Lung (tissue), 12 donors: ENCODE results near the gene RRAGB. TPM values are rescaled to one million over a fixed set of nuclear protein-coding genes. Genes with fewer than 3 reads are reported as not detected.
"Not testable (repeated sequence)": the region's sequence is repeated elsewhere in the genome, so short reads cannot be mapped to it uniquely, and the experiment has no call there.

ENCODE experiments used
- ATAC-seq: fragments of 200-7000 bp; cut with Tn5 transposase; one replicate; pipeline ENCODE4 v1.9.1; 2020; ENCODE audit warnings: moderate number of reproducible peaks; ENCODE audit not compliant: insufficient read depth, low FRiP score
- DNase-seq, 3 donors: peaks; one replicate each; pipeline ENCODE4 v3.0.0-alpha.2; 2013 to 2017
- H3K27ac ChIP-seq, 2 donors: one replicate each; pipeline ENCODE4 v1.5.1; 2013; ENCODE audit warnings: mild to moderate bottlenecking in 2 of 2, moderate library complexity in 2 of 2, control low read depth in 1 of 2, inconsistent platforms in 1 of 2, low read depth in 1 of 2, low read length in 1 of 2
- H3K27me3 ChIP-seq, 3 donors: one replicate each; pipeline ENCODE4 v1.5.1; 2013; ENCODE audit warnings: low read length in 2 of 3; ENCODE audit not compliant: control insufficient read depth in 3 of 3, insufficient read depth in 3 of 3
- H3K36me3 ChIP-seq, 4 donors: one replicate each; pipeline ENCODE4 v1.5.1; 2013; ENCODE audit warnings: low read length in 4 of 4, mild to moderate bottlenecking in 1 of 4, moderate library complexity in 1 of 4; ENCODE audit not compliant: control insufficient read depth in 4 of 4, insufficient read depth in 4 of 4
- H3K4me1 ChIP-seq, 5 donors: one replicate each; pipeline ENCODE4 v1.5.1; 2013; ENCODE audit warnings: low read length in 5 of 5, mild to moderate bottlenecking in 2 of 5, moderate library complexity in 1 of 5; ENCODE audit not compliant: control insufficient read depth in 5 of 5, insufficient read depth in 5 of 5
- H3K4me3 ChIP-seq: one replicate; pipeline ENCODE4 v1.5.1; 2013; ENCODE audit warnings: mild to moderate bottlenecking, control low read depth, moderate library complexity
- H3K9ac ChIP-seq, 2 donors: one replicate each; pipeline ENCODE4 v1.5.1; 2013; ENCODE audit warnings: low read length in 2 of 2, control low read depth in 1 of 2; ENCODE audit not compliant: insufficient read depth in 1 of 2
- H3K9me3 ChIP-seq, 4 donors: one replicate each; pipeline ENCODE4 v1.5.1; 2013; ENCODE audit warnings: low read length in 3 of 4, mild to moderate bottlenecking in 1 of 4, moderate library complexity in 1 of 4; ENCODE audit not compliant: control insufficient read depth in 4 of 4, insufficient read depth in 3 of 4
- WGBS, 2 donors: extraction: QIAGEN DNeasy Blood & Tissue Kit; methylation state at CpG; one replicate each; pipeline ENCODE4 v1.1.7; 2013; 5-methylcytosine and 5-hydroxymethylcytosine counted together
- polyA plus RNA-seq, 2 donors: library from polyadenylated mRNA; stranded (reverse); fragments of 200-250 nt; gene quantifications; one replicate each; pipeline ENCODE4 v1.2.1, GENCODE V29; 2013
- total RNA-seq, 2 donors: library from RNA; depleted of rRNA in 1 of 2; stranded (reverse); fragments of >200 nt in 1 of 2; gene quantifications; one replicate each; pipeline ENCODE4 v1.2.1, GENCODE V29; 2014 to 2021
- TF ChIP-seq, protein P1 (sequence below): IDR thresholded peaks from 2 replicates; pipeline ENCODE4 v1.5.1; 2012; ENCODE audit warnings: mild to moderate bottlenecking; ENCODE audit errors: control extremely low read depth, extremely low read depth
- donor health status: control.
- donor health status: control.
- donor health status: Bipolar disorder and iron deficiency.
- donor health status: healthy.
- donor health status: DM: yes; HTN: yes; CAD: no.

The RRAGB gene
- total and polyA plus RNA-seq, 4 donors: 13.0 to 44.9 (median 16.2) TPM

DNA sequence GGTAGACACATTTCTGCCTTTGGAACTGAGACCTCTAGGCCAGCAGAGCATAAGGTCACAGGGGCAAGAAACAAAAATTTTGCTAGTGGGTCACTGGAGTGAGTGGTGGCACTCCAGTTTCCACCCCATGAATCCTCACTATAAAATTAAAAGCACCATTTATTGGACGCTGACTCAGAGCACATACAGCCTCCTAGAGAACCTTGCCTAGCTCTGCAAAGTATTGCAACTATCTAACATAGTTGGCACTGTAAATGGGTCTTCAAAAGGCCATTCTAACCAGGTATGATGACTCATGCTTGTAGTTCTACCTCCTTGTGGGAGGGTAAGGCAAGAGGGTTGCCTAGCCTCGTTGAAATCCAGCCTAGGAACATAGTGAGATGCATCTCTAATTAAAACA, 25.1 kb downstream of the RRAGB start:
- no peak for ATAC-seq
- no peak overlapping the region for H3K9ac ChIP-seq
- H3K36me3 ChIP-seq: peaks cover 0 to 16% (median 12%) of the 10 kb centered on the region in 4 donors
- 62 to 100% methylated on average over 2 of the region's 2 CpGs for WGBS, 2 donors
- TF ChIP-seq, protein P1, sequence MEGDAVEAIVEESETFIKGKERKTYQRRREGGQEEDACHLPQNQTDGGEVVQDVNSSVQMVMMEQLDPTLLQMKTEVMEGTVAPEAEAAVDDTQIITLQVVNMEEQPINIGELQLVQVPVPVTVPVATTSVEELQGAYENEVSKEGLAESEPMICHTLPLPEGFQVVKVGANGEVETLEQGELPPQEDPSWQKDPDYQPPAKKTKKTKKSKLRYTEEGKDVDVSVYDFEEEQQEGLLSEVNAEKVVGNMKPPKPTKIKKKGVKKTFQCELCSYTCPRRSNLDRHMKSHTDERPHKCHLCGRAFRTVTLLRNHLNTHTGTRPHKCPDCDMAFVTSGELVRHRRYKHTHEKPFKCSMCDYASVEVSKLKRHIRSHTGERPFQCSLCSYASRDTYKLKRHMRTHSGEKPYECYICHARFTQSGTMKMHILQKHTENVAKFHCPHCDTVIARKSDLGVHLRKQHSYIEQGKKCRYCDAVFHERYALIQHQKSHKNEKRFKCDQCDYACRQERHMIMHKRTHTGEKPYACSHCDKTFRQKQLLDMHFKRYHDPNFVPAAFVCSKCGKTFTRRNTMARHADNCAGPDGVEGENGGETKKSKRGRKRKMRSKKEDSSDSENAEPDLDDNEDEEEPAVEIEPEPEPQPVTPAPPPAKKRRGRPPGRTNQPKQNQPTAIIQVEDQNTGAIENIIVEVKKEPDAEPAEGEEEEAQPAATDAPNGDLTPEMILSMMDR: no peak
- no peaks in the 10 kb centered on the region for H3K27me3 ChIP-seq
- H3K4me3 ChIP-seq: no peak overlapping the region
- DNase-seq: no peak
- H3K4me1 ChIP-seq: no peaks in the 10 kb centered on the region
- H3K9me3 ChIP-seq: peaks cover 0 to 2% (median 0%) of the 10 kb centered on the region in 4 donors
- H3K27ac ChIP-seq: no peak overlapping the region

DNA sequence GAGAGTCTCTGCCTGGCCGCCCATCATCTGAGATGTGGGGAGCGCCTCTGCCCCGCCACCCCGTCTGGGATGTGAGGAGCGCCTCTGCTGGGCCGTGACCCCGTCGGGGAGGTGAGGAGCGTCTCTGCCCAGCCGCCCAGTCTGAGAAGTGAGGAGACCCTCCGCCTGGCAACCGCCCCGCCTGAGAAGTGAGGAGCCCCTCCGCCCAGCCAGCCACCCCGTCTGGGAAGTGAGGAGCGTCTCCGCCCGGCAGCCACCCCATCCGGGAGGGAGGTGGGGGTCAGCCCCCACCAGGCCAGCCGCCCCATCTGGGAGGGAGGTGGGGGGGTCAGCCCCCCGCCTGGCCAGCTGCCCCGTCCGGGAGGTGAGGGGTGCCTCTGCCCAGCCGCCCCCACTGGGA, 30.9 kb downstream of the RRAGB start:
- H3K27ac ChIP-seq, ATAC-seq, H3K9ac ChIP-seq, H3K27me3 ChIP-seq, DNase-seq, H3K4me1 ChIP-seq, H3K9me3 ChIP-seq, H3K4me3 ChIP-seq: not testable (repeated sequence)
- WGBS, 2 donors: 90 to 93% methylated on average over 10 to 24 of the region's 24 CpGs
- peaks cover 7 to 13% (median 11%) of the 10 kb centered on the region in 4 donors for H3K36me3 ChIP-seq

- no peaks in the 10 kb centered on the region for H3K27me3 ChIP-seq
- 72 to 92% methylated on average over 1 of the region's 1 CpG for WGBS, 2 donors
- DNase-seq: no peak
- H3K27ac ChIP-seq: no peak overlapping the region
- H3K9ac ChIP-seq: no peak overlapping the region
- ATAC-seq: no peak
- H3K9me3 ChIP-seq: no peaks in the 10 kb centered on the region
- TF ChIP-seq, protein P1: no peak
- H3K4me1 ChIP-seq: no peaks in the 10 kb centered on the region
- H3K4me3 ChIP-seq: no peak overlapping the region
- H3K36me3 ChIP-seq: peaks cover 7 to 11% (median 8%) of the 10 kb centered on the region in 4 donors
Measured at GRCh38 chrX:55750256-55750655, 32.7 kb downstream of the RRAGB start.

- Histone ChIP-seq H3K27ac (no peak overlapping the region), H3K36me3 (peaks cover 1 to 7% (median 4%) of the 10 kb centered on the region in 4 donors), H3K9ac (no peak overlapping the region), H3K4me1 (no peaks in the 10 kb centered on the region), H3K4me3 (no peak overlapping the region), H3K9me3 (no peaks in the 10 kb centered on the region), H3K27me3 (peaks cover 0 to 2% (median 0%) of the 10 kb centered on the region in 3 donors)
- ATAC-seq: no peak
- TF ChIP-seq, protein P1: no peak
- WGBS, 2 donors: 78 to 98% methylated on average over 3 of the region's 3 CpGs
- DNase-seq: no peak
Measured at GRCh38 chrX:55754861-55755294, 37.3 kb downstream of the RRAGB start.
